ENCODE data around the gene S100A3.

The S100A3 gene

DNA sequence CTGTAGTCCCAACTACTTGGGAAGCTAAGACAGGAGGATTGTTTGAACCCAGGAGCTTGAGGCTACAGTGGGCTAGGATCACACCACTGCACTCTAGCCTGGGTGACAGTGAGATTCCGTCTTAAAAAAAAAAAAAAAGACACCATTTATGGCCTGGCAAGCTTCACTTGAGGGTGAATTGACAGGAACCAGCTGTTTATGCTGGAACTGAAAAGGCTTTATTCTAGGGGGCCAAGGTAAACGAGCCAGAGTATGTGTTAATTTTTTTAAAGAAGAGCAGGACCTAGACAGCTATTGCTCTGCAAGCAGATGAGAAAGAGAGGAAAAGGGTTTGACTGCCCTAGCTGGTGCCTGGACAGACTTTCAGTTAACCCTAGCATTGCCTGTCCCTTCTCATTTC lies 50.3 kb downstream of the S100A3 start:
- TF ChIP-seq, protein P1, sequence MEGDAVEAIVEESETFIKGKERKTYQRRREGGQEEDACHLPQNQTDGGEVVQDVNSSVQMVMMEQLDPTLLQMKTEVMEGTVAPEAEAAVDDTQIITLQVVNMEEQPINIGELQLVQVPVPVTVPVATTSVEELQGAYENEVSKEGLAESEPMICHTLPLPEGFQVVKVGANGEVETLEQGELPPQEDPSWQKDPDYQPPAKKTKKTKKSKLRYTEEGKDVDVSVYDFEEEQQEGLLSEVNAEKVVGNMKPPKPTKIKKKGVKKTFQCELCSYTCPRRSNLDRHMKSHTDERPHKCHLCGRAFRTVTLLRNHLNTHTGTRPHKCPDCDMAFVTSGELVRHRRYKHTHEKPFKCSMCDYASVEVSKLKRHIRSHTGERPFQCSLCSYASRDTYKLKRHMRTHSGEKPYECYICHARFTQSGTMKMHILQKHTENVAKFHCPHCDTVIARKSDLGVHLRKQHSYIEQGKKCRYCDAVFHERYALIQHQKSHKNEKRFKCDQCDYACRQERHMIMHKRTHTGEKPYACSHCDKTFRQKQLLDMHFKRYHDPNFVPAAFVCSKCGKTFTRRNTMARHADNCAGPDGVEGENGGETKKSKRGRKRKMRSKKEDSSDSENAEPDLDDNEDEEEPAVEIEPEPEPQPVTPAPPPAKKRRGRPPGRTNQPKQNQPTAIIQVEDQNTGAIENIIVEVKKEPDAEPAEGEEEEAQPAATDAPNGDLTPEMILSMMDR (conservative IDR thresholded peaks at IDR 0.05; ENCODE audit: control insufficient read depth, insufficient read depth, low read depth, low read length): no peak
- no peak for DNase-seq (ENCODE audit: low read depth)

More for the DNA sequence above, 50.3 kb downstream of the S100A3 start:
- no peak overlapping the region for H3K4me3 ChIP-seq (ENCODE audit: control insufficient read depth, low read depth, low read length)
